ENCODE data around the gene CACNA2D3. TPM values are rescaled to one million over a fixed set of nuclear protein-coding genes. Genes with fewer than 3 reads are reported as not detected.

Gene CACNA2D3
- total and polyA plus RNA-seq, 7 experiments from 2014 or later, result 0.27 to 4.1 TPM; not detected in 5

- ChIA-PET POLR2A (no interaction called here), CTCF (no interaction called here)
- H3K27me3 ChIP-seq (ENCODE audit: control insufficient read depth in 2 of 2, insufficient read depth in 2 of 2, low read length in 2 of 2), result no peaks in the 10 kb centered on the region
- Mint-ChIP-seq H3K27me3 (peaks cover 4 to 16% (median 9%) of the 10 kb centered on the region in 5 donors), H3K27ac (no peak overlapping the region), H3K4me1 (no peaks in the 10 kb centered on the region), H3K9me3 (peaks cover 0 to 3% (median 0%) of the 10 kb centered on the region in 11 donors), H3K36me3 (no peaks in the 10 kb centered on the region), H3K4me3 (no peak overlapping the region)
- H3K4me3 ChIP-seq (ENCODE audit: low read length), result no peak overlapping the region
- intact Hi-C loops (cut with micrococcal nuclease), result no loop called here
- no peaks in the 10 kb centered on the region for H3K36me3 ChIP-seq (ENCODE audit: control insufficient read depth in 2 of 3, insufficient read depth in 3 of 3, low read length in 3 of 3)
- H3K9me3 ChIP-seq (ENCODE audit: control insufficient read depth in 2 of 3, low read length in 3 of 3), result no peaks in the 10 kb centered on the region
- H3K4me1 ChIP-seq (ENCODE audit: control insufficient read depth in 2 of 2, insufficient read depth in 2 of 2, low read length in 2 of 2), result no peaks in the 10 kb centered on the region
- ATAC-seq (no peak), DNase-seq (no peak)
- no peak overlapping the region for H3K27ac ChIP-seq (ENCODE audit: low read depth, low read length)
These were observed 215.5 kb downstream of the CACNA2D3 start for GRCh38 chr3:54337846-54338245.

GRCh38 chr3:54339608-54340007 lies 217.3 kb downstream of the CACNA2D3 start:
- intact Hi-C loops (cut with micrococcal nuclease), result no loop called here
- POLR2A ChIA-PET, result no interaction called here

DNA sequence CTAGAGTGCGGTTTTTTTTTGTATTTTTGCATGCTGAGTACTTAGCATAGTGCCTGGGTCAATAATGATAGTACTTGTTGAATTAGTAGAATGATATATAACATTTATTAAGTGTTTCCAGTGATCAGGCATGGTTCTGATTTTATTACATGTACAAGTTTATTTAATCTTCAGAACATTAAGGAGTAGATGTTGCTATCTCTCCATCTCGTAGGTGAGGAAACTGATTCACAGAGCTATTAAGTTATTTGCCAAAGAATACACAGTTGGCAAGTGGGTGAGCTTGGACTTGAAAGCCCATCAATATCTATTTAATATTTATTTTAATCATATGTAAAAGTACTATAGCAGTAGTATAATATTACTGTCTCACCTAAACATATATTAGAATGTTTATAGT lies 219.5 kb downstream of the CACNA2D3 start:
- peaks cover 0 to 3% (median 0%) of the 10 kb centered on the region in 11 donors for H3K9me3 Mint-ChIP-seq
- Histone ChIP-seq H3K4me3 (ENCODE audit: low read length) (no peak overlapping the region), H3K27me3 (ENCODE audit: control insufficient read depth in 2 of 2, insufficient read depth in 2 of 2, low read length in 2 of 2) (no peaks in the 10 kb centered on the region), H3K9me3 (ENCODE audit: control insufficient read depth in 2 of 3, low read length in 3 of 3) (no peaks in the 10 kb centered on the region), H3K4me1 (ENCODE audit: control insufficient read depth in 2 of 2, insufficient read depth in 2 of 2, low read length in 2 of 2) (no peaks in the 10 kb centered on the region), H3K27ac (ENCODE audit: low read depth, low read length) (no peak overlapping the region), H3K36me3 (ENCODE audit: control insufficient read depth in 2 of 3, insufficient read depth in 3 of 3, low read length in 3 of 3) (no peaks in the 10 kb centered on the region)
- H3K27ac Mint-ChIP-seq, result no peak overlapping the region
- no peak for DNase-seq
- no peak for ATAC-seq
- no peaks in the 10 kb centered on the region for H3K36me3 Mint-ChIP-seq
- ChIA-PET CTCF (interaction anchor here (0.6 kb wide), 1 partner anchor 190 kb away, joined by 4 read pairs; no protein-coding TSS in a partner anchor), POLR2A (no interaction called here)
- no peaks in the 10 kb centered on the region for H3K4me1 Mint-ChIP-seq
- H3K27me3 Mint-ChIP-seq, result peaks cover 6 to 25% (median 12%) of the 10 kb centered on the region in 5 donors
- H3K4me3 Mint-ChIP-seq, result no peak overlapping the region
- intact Hi-C loops (cut with micrococcal nuclease), result no loop called here

More at GRCh38 chr3:54339608-54340007, 217.3 kb downstream of the CACNA2D3 start:
- no peak overlapping the region for H3K27ac Mint-ChIP-seq
- Histone ChIP-seq H3K4me1 (ENCODE audit: control insufficient read depth in 2 of 2, insufficient read depth in 2 of 2, low read length in 2 of 2) (no peaks in the 10 kb centered on the region), H3K27ac (ENCODE audit: low read depth, low read length) (no peak overlapping the region), H3K9me3 (ENCODE audit: control insufficient read depth in 2 of 3, low read length in 3 of 3) (no peaks in the 10 kb centered on the region), H3K27me3 (ENCODE audit: control insufficient read depth in 2 of 2, insufficient read depth in 2 of 2, low read length in 2 of 2) (no peaks in the 10 kb centered on the region), H3K4me3 (ENCODE audit: low read length) (no peak overlapping the region), H3K36me3 (ENCODE audit: control insufficient read depth in 2 of 3, insufficient read depth in 3 of 3, low read length in 3 of 3) (no peaks in the 10 kb centered on the region)
- DNase-seq, result no peak
- H3K27me3 Mint-ChIP-seq, result peaks cover 6 to 17% (median 9%) of the 10 kb centered on the region in 5 donors
- H3K4me3 Mint-ChIP-seq, result no peak overlapping the region
- no peaks in the 10 kb centered on the region for H3K36me3 Mint-ChIP-seq
- no peak for ATAC-seq
- H3K9me3 Mint-ChIP-seq, result peaks cover 0 to 3% (median 0%) of the 10 kb centered on the region in 11 donors
- no peaks in the 10 kb centered on the region for H3K4me1 Mint-ChIP-seq
- CTCF ChIA-PET, result no interaction called here

DNA sequence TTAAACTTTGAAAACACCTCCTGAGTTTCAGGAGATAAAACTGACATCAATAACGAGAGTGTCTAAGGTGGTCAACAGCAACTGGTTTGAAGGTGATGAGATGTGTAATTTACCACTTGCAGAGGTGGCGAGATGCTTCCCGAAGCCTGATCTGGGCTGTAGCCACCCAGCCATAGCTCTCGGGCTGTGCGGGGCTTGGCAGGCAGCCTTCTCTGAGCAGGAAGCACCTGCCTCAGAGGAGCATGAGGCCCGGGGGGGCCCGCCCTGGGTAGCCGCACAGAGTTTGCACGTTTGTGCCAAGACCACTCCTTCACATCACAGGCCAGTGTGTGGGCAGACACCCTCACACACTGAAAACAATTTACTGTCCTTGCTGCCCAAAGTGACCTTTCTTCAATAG lies 220.3 kb downstream of the CACNA2D3 start:
- Histone ChIP-seq H3K4me1 (ENCODE audit: control insufficient read depth in 2 of 2, insufficient read depth in 2 of 2, low read length in 2 of 2) (no peaks in the 10 kb centered on the region), H3K27me3 (ENCODE audit: control insufficient read depth in 2 of 2, insufficient read depth in 2 of 2, low read length in 2 of 2) (no peaks in the 10 kb centered on the region), H3K4me3 (ENCODE audit: low read length) (no peak overlapping the region), H3K36me3 (ENCODE audit: control insufficient read depth in 2 of 3, insufficient read depth in 3 of 3, low read length in 3 of 3) (no peaks in the 10 kb centered on the region), H3K27ac (ENCODE audit: low read depth, low read length) (no peak overlapping the region), H3K9me3 (ENCODE audit: control insufficient read depth in 2 of 3, low read length in 3 of 3) (no peaks in the 10 kb centered on the region)
- peaks cover 6 to 25% (median 12%) of the 10 kb centered on the region in 5 donors for H3K27me3 Mint-ChIP-seq
- no peaks in the 10 kb centered on the region for H3K36me3 Mint-ChIP-seq
- H3K9me3 Mint-ChIP-seq, result peaks cover 0 to 3% (median 0%) of the 10 kb centered on the region in 11 donors
- POLR2A ChIA-PET, result no interaction called here
- H3K27ac Mint-ChIP-seq, result no peak overlapping the region
- ATAC-seq, result peak; percentile 20
- intact Hi-C loops (cut with micrococcal nuclease), result no loop called here
- no peak overlapping the region for H3K4me3 Mint-ChIP-seq
- H3K4me1 Mint-ChIP-seq, result no peaks in the 10 kb centered on the region
- CTCF ChIA-PET, result no interaction called here
- DNase-seq, result no peak

GRCh38 chr3:54343495-54343894 lies 221.1 kb downstream of the CACNA2D3 start:
- no peak overlapping the region for H3K4me3 ChIP-seq (ENCODE audit: low read length)
- CTCF ChIA-PET, result no interaction called here
- Mint-ChIP-seq H3K9me3 (peaks cover 0 to 3% (median 0%) of the 10 kb centered on the region in 11 donors), H3K27ac (no peak overlapping the region), H3K27me3 (peaks cover 6 to 25% (median 12%) of the 10 kb centered on the region in 5 donors), H3K36me3 (no peaks in the 10 kb centered on the region), H3K4me1 (no peaks in the 10 kb centered on the region), H3K4me3 (no peak overlapping the region)
- intact Hi-C loops (cut with micrococcal nuclease), result no loop called here
- H3K27ac ChIP-seq (ENCODE audit: low read depth, low read length), result no peak overlapping the region
- DNase-seq (no peak), ATAC-seq (no peak)
- H3K9me3 ChIP-seq (ENCODE audit: control insufficient read depth in 2 of 3, low read length in 3 of 3), result no peaks in the 10 kb centered on the region
- H3K27me3 ChIP-seq (ENCODE audit: control insufficient read depth in 2 of 2, insufficient read depth in 2 of 2, low read length in 2 of 2), result no peaks in the 10 kb centered on the region
- no peaks in the 10 kb centered on the region for H3K4me1 ChIP-seq (ENCODE audit: control insufficient read depth in 2 of 2, insufficient read depth in 2 of 2, low read length in 2 of 2)
- POLR2A ChIA-PET, result no interaction called here
- H3K36me3 ChIP-seq (ENCODE audit: control insufficient read depth in 2 of 3, insufficient read depth in 3 of 3, low read length in 3 of 3), result no peaks in the 10 kb centered on the region

GRCh38 chr3:54344601-54345231 lies 222.4 kb downstream of the CACNA2D3 start:
- POLR2A ChIA-PET, result no interaction called here
- Histone ChIP-seq H3K4me3 (ENCODE audit: low read length) (no peak overlapping the region), H3K27me3 (ENCODE audit: control insufficient read depth in 2 of 2, insufficient read depth in 2 of 2, low read length in 2 of 2) (no peaks in the 10 kb centered on the region), H3K27ac (ENCODE audit: low read depth, low read length) (no peak overlapping the region), H3K9me3 (ENCODE audit: control insufficient read depth in 2 of 3, low read length in 3 of 3) (no peaks in the 10 kb centered on the region), H3K36me3 (ENCODE audit: control insufficient read depth in 2 of 3, insufficient read depth in 3 of 3, low read length in 3 of 3) (no peaks in the 10 kb centered on the region), H3K4me1 (ENCODE audit: control insufficient read depth in 2 of 2, insufficient read depth in 2 of 2, low read length in 2 of 2) (no peaks in the 10 kb centered on the region)
- DNase-seq (no peak), ATAC-seq (no peak)
- peaks cover 0 to 6% (median 0%) of the 10 kb centered on the region in 11 donors for H3K9me3 Mint-ChIP-seq
- H3K27ac Mint-ChIP-seq, result no peak overlapping the region
- no peaks in the 10 kb centered on the region for H3K36me3 Mint-ChIP-seq
- CTCF ChIA-PET, result no interaction called here
- no peak overlapping the region for H3K4me3 Mint-ChIP-seq
- H3K27me3 Mint-ChIP-seq, result peaks cover 6 to 25% (median 12%) of the 10 kb centered on the region in 5 donors
- H3K4me1 Mint-ChIP-seq, result no peaks in the 10 kb centered on the region
- intact Hi-C loops (cut with micrococcal nuclease), result no loop called here

DNA sequence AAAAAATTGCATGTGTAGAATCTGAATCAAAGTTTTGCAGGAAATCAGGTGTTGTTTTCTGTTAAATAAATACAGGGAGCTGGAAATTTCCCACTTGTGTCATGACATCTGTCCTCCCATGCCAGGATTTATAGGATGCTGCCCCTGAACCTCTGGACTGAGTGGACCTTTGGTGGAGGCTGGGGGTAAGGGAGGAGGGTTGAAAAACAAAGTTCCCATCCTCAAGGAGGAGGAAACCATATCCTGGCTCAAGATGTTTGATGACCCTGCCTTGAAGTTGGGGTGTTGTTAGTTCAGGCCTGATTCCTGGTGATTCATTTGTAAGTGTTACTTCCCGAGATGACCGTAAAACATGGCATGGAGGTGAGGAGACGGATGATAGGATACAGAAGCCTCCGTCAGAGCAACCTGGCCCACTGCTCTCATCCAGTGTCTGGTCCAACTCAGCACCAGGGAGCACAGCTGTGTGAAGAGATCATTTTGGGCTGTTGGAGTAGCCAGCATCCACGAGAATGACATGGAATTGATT lies 223.6 kb downstream of the CACNA2D3 start:
- Mint-ChIP-seq H3K4me1 (no peaks in the 10 kb centered on the region), H3K27ac (no peak overlapping the region), H3K9me3 (peaks cover 0 to 7% (median 0%) of the 10 kb centered on the region in 11 donors), H3K4me3 (no peak overlapping the region), H3K36me3 (no peaks in the 10 kb centered on the region), H3K27me3 (peaks cover 6 to 22% (median 12%) of the 10 kb centered on the region in 5 donors)
- Histone ChIP-seq H3K27me3 (ENCODE audit: control insufficient read depth in 2 of 2, insufficient read depth in 2 of 2, low read length in 2 of 2) (no peaks in the 10 kb centered on the region), H3K4me3 (ENCODE audit: low read length) (no peak overlapping the region), H3K27ac (ENCODE audit: low read depth, low read length) (no peak overlapping the region), H3K36me3 (ENCODE audit: control insufficient read depth in 2 of 3, insufficient read depth in 3 of 3, low read length in 3 of 3) (no peaks in the 10 kb centered on the region), H3K4me1 (ENCODE audit: control insufficient read depth in 2 of 2, insufficient read depth in 2 of 2, low read length in 2 of 2) (no peaks in the 10 kb centered on the region), H3K9me3 (ENCODE audit: control insufficient read depth in 2 of 3, low read length in 3 of 3) (no peaks in the 10 kb centered on the region)
- CTCF ChIA-PET, result no interaction called here
- POLR2A ChIA-PET, result no interaction called here
- ATAC-seq (no peak), DNase-seq (no peak)
- intact Hi-C loops (cut with micrococcal nuclease), result no loop called here
